Stimulated activated CD8-positive, alpha-beta memory T cell treated with anti-CD3 and anti-CD28 coated beads, Interleukin-7, amount 100 ng/mL, for 24 hours (primary cell): ENCODE results near the gene RNF123.

ENCODE experiments used
- DNase-seq: peaks from one replicate; pipeline ENCODE4 v3.0.0-alpha.2; 2020; ENCODE audit warnings: low read depth

Gene RNF123

DNA sequence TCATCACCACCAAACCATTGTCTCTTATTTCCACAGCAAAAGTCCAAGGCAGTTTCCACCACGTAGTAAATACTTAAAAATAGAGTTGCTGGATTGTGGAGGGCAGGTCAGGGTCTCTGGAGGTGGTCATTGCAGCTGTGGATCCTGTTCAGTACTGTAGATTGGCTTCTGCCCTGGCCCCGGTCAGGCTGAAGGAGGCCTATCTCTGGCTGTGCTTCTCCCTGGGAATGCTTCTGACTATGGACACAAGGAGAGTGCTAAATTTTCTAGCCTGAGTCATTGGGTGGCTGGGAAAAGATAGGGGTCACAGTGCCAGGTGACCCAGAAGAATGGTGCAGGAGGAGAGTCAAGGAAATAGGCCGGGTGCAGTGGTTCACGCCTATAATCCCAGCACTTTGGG lies 60.7 kb downstream of the RNF123 start:
- DNase-seq, result no peak

- DNase-seq, result no peak
Measured at GRCh38 chr3:49751501-49751900, 62.1 kb downstream of the RNF123 start.

GRCh38 chr3:49754536-49754935 lies 65.2 kb downstream of the RNF123 start:
- DNase-seq, result no peak

- DNase-seq, result no peak
Measured at GRCh38 chr3:49756036-49756435, 66.7 kb downstream of the RNF123 start.

DNA sequence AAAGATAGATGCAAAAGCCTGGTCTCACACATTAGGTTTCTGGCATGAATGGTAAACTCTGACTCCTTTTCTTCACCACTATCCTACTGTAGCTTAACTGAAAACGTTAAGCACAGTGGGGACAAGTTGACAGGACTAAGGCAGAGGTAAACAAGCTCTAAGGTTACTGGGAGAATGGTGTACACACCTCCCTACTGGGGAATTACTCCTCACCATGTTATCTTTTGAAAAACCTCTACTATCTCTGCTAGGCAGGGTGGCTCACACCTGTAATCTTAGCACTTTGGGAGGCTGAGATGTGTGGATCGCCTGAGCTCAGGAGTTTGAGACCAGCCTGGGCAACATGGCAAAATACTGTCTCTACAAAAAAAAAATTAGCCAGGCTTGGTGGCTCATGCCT lies 67.8 kb downstream of the RNF123 start:
- DNase-seq, result no peak

DNA sequence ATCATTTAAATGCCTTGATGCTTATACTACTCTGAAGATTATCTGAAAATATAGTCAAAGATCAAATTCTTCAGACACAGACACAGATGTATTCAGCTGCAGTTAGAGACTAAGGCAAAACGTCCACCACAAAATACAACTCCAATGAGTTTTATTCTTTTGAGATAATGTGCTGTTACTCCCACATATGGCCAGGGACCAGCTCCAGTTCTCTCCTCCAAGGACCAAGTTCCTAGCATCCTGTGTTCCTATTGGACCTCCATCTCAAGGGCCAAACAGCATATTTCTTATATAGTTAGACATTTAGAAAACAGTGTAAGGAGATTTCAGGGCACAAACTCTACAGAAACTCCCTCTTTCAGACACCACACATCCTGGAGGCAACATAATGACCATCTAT lies 69.9 kb downstream of the RNF123 start:
- DNase-seq, result no peak

DNA sequence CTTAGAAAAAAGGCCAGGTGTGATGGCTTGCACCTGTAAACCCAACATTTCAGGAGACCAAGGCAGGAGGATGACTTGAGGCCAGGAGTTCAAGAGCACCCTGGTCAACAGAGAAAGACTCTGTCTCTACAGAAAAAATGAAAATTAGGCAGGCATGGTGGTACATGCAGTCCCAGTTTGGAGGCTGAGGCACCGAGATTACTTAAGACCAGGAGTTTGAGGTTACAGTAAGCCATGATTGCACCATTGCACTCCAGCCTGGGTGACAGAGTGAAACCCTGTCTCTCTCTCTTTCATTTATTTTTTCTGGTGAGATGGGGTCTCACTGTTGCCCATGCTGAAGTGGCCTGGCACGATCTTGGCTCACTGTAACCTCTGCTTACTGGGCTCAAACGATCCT lies 72.3 kb downstream of the RNF123 start:
- DNase-seq, result no peak

DNA sequence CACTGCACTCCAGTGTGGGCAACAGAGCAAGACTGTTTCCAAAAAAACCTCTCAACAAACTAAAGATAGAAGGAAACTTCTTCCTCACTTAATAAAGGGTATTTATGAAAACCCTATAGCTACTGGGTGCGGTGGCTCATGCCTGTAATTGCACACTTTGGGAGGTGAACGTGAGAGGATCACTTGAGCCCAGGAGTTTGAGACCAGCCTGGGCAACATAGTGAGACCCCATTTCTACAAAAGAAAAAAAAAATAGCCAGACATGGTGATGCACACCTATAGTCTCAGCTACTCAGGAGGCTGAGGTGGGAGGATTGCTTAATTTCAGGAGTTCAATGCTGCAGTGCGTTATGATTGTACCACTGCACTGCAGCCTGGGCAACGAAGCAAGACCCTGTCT lies 74.6 kb downstream of the RNF123 start:
- DNase-seq, result no peak

DNA sequence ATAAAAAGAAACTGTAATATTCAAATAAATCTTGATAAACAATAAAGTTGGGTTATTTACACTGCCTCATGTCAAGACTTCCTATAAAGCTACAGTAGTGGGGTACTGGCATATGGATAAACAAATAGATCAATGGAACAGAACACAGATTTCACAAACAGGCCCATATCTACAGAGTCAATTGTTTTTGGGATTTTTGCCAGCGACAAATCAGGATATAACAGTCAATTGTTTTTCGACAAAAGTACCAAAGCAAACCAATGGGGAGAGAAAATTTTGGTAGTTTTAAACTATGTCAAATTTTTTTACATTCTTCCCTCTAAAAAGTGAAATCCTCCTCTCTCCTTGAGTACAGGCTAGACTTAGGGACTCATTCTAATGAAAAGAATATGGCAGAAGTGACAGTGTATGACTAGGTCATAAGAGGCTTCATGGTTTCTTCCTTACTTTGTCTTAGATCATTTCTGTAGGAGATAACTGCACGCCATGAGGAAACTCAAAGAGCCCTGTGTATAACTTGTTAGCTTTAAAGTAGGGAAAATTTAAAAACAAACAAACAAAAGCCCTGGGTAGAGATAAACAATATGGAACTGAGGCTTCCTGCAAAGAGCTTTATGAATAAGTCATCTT lies 80.0 kb downstream of the RNF123 start:
- DNase-seq, result no peak

DNA sequence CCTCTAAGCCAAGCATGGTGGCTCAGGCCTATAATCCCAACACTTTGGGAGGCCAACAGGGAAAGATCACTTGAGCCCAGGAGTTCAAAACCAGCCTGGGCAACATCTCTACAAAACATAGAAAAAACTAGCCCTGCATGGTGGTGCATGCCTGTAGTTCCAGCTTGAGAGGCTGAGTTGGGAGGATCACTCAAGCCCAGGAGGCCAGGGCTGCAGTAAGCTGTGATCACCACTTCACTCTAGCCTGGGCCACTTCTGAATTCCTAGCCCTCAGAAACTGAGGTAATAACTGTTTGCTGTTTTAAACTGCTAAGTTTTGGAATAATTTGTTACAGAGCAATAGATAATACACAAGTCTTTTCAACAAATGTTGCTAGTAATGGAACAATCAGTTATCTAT lies 80.6 kb downstream of the RNF123 start:
- no peak for DNase-seq
